ENCODE data around the gene PLA2G4D.

PLA2G4D gene

GRCh38 chr15:42087460-42087859 lies 6.9 kb downstream of the PLA2G4D start:
- Histone ChIP-seq H3K27me3 (replicated peaks) (peaks cover 2% of the 10 kb centered on the region), H3K27ac (no peak overlapping the region), H3K36me3 (replicated peaks) (no peaks in the 10 kb centered on the region), H3K4me3 (ENCODE audit: low read depth, low read length) (no peak overlapping the region)
- in situ Hi-C loops (cut with HindIII; ENCODE audit: low pct_ligation_motif_present, low sequenced_read_pairs): no loop called here
- no peak for DNase-seq
- TF ChIP-seq, protein P1, sequence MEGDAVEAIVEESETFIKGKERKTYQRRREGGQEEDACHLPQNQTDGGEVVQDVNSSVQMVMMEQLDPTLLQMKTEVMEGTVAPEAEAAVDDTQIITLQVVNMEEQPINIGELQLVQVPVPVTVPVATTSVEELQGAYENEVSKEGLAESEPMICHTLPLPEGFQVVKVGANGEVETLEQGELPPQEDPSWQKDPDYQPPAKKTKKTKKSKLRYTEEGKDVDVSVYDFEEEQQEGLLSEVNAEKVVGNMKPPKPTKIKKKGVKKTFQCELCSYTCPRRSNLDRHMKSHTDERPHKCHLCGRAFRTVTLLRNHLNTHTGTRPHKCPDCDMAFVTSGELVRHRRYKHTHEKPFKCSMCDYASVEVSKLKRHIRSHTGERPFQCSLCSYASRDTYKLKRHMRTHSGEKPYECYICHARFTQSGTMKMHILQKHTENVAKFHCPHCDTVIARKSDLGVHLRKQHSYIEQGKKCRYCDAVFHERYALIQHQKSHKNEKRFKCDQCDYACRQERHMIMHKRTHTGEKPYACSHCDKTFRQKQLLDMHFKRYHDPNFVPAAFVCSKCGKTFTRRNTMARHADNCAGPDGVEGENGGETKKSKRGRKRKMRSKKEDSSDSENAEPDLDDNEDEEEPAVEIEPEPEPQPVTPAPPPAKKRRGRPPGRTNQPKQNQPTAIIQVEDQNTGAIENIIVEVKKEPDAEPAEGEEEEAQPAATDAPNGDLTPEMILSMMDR (IDR thresholded peaks at IDR 0.05; ENCODE audit: low read depth, low read length, missing control alignments): no peak

DNA sequence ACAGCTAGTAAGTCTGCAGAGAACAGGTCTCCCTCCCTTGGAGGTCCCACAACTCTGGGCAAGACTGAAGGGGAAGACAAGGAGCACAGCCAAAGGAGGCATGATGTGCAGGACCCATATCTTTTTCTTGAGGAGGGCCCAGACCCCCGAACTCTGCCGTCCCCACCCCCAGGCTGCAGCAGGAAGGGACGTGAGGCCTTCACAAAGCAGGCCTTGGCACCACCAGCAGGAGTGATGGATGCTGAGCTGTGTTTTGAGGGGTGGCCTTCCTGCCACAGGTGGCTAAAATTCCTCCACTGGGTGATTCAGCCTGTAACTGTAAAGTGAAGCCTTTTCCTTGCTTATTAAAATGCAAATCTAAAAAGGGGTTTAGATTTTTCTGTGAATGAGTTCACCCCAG lies 8.6 kb downstream of the PLA2G4D start:
- no peak overlapping the region for H3K4me3 ChIP-seq (ENCODE audit: low read depth, low read length)
- TF ChIP-seq, protein P1 (IDR thresholded peaks at IDR 0.05; ENCODE audit: low read depth, low read length, missing control alignments): no peak
- H3K36me3 ChIP-seq (replicated peaks): no peaks in the 10 kb centered on the region
- in situ Hi-C loops (cut with HindIII; ENCODE audit: low pct_ligation_motif_present, low sequenced_read_pairs): no loop called here
- H3K27me3 ChIP-seq (replicated peaks): peaks cover 4% of the 10 kb centered on the region
- no peak for DNase-seq
- H3K27ac ChIP-seq: no peak overlapping the region

- Histone ChIP-seq H3K27ac (no peak overlapping the region), H3K27me3 (replicated peaks) (peaks cover 9% of the 10 kb centered on the region), H3K4me3 (ENCODE audit: low read depth, low read length) (no peak overlapping the region), H3K36me3 (replicated peaks) (no peaks in the 10 kb centered on the region)
- in situ Hi-C loops (cut with HindIII; ENCODE audit: low pct_ligation_motif_present, low sequenced_read_pairs): no loop called here
- DNase-seq: no peak
- TF ChIP-seq, protein P1 (IDR thresholded peaks at IDR 0.05; ENCODE audit: low read depth, low read length, missing control alignments): no peak
Measured at GRCh38 chr15:42085236-42085605, 9.1 kb downstream of the PLA2G4D start.

- TF ChIP-seq, protein P1 (IDR thresholded peaks at IDR 0.05; ENCODE audit: low read depth, low read length, missing control alignments): peak; percentile 95
- Histone ChIP-seq H3K27me3 (replicated peaks) (peaks cover 11% of the 10 kb centered on the region), H3K36me3 (replicated peaks) (no peaks in the 10 kb centered on the region), H3K4me3 (ENCODE audit: low read depth, low read length) (no peak overlapping the region), H3K27ac (no peak overlapping the region)
- in situ Hi-C loops (cut with HindIII; ENCODE audit: low pct_ligation_motif_present, low sequenced_read_pairs): no loop called here
- peak; percentile 42 for DNase-seq
Measured at GRCh38 chr15:42084465-42085235, 9.7 kb downstream of the PLA2G4D start.

DNA sequence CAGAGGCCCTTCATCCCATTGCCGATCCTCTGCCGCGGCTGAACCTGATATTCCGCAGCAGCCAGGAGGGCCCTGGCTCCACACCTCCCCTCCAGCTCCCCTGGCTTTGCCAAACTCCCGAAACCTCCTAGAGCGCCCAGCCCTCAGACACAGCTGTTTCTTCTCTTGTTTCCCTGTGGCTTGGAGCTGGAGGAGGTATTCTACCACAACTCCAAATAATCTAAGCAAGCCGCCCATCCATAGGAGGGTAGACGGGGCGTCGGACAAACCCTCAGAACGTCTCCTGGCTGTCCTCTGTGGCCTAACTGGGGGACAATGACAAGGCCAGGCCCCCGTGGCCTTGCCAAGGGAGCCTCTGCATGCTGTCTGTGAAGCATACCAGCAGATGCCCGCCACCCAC lies 10.4 kb downstream of the PLA2G4D start:
- Histone ChIP-seq H3K27ac (no peak overlapping the region), H3K4me3 (ENCODE audit: low read depth, low read length) (no peak overlapping the region), H3K27me3 (replicated peaks) (peaks cover 14% of the 10 kb centered on the region), H3K36me3 (replicated peaks) (no peaks in the 10 kb centered on the region)
- no peak for DNase-seq
- TF ChIP-seq, protein P1 (IDR thresholded peaks at IDR 0.05; ENCODE audit: low read depth, low read length, missing control alignments): no peak
- in situ Hi-C loops (cut with HindIII; ENCODE audit: low pct_ligation_motif_present, low sequenced_read_pairs): no loop called here

GRCh38 chr15:42083605-42083908 lies 10.8 kb downstream of the PLA2G4D start:
- peaks cover 16% of the 10 kb centered on the region for H3K27me3 ChIP-seq (replicated peaks)
- TF ChIP-seq, protein P1 (IDR thresholded peaks at IDR 0.05; ENCODE audit: low read depth, low read length, missing control alignments): no peak
- in situ Hi-C loops (cut with HindIII; ENCODE audit: low pct_ligation_motif_present, low sequenced_read_pairs): no loop called here

More at GRCh38 chr15:42083605-42083908, 10.8 kb downstream of the PLA2G4D start:
- no peak overlapping the region for H3K4me3 ChIP-seq (ENCODE audit: low read depth, low read length)
- no peaks in the 10 kb centered on the region for H3K36me3 ChIP-seq (replicated peaks)
- DNase-seq: no peak
- H3K27ac ChIP-seq: no peak overlapping the region
